CD4-positive, alpha-beta T cell (primary cell): ENCODE measurements around the gene TMEM62. TPM values are rescaled to one million over a fixed set of nuclear protein-coding genes. Genes with fewer than 3 reads are reported as not detected.

Source experiments
- ATAC-seq: fragments of 200-7000 bp; cut with Tn5 transposase; one replicate; pipeline ENCODE4 v1.10.0; 2022; ENCODE audit warnings: mild to moderate bottlenecking; ENCODE audit not compliant: poor library complexity
- CTCF ChIA-PET: fragments of 350-600 bp; sonication (Branson Sonifier 250); formaldehyde crosslinking; loops from one replicate; lab custom pipeline; 2021; ENCODE audit warnings: antibody characterized with exemption, inconsistent platforms; lab: Charles Lee
- POLR2A ChIA-PET: fragments of 350-600 bp; sonication (Branson Sonifier 250); formaldehyde crosslinking; loops from one replicate; lab custom pipeline; 2021; ENCODE audit warnings: antibody characterized with exemption, inconsistent platforms; lab: Charles Lee
- DNase-seq, 14 experiments: peaks; one replicate each; pipeline ENCODE4 v3.0.0-alpha.2; 2013 to 2020; ENCODE audit warnings: mixed read lengths in 2 of 14
- H3K27ac ChIP-seq, 2 donors: one replicate each; pipeline versions ENCODE4 v1.5.1 to v1.7.0; 2013; ENCODE audit warnings: low read length in 2 of 2, low read depth in 1 of 2, mild to moderate bottlenecking in 1 of 2
- H3K27me3 ChIP-seq, 2 experiments: 1 replicate in 1 of 2; 2 replicates in 1 of 2; pipeline versions ENCODE4 v1.6.1 to v1.7.0; 2013; ENCODE audit warnings: low read length in 2 of 2, control low read depth in 1 of 2, mild to moderate bottlenecking in 1 of 2, moderate library complexity in 1 of 2; ENCODE audit not compliant: insufficient read depth in 2 of 2, control insufficient read depth in 1 of 2
- H3K36me3 ChIP-seq: one replicate; pipeline ENCODE4 v1.6.1; 2013; ENCODE audit warnings: low read length, control low read depth; ENCODE audit not compliant: insufficient read depth
- H3K4me1 ChIP-seq: one replicate; pipeline ENCODE4 v1.6.1; 2013; ENCODE audit warnings: low read length, control low read depth; ENCODE audit not compliant: insufficient read depth
- H3K4me3 ChIP-seq: one replicate; pipeline ENCODE4 v1.5.1; 2013; ENCODE audit warnings: mild to moderate bottlenecking, low read length, moderate library complexity
- H3K9me3 ChIP-seq, 2 experiments: 1 replicate in 1 of 2; 2 replicates in 1 of 2; pipeline versions ENCODE4 v1.6.1 to v1.7.0; 2013; ENCODE audit warnings: low read length in 2 of 2, mild to moderate bottlenecking in 2 of 2, control low read depth in 1 of 2, moderate library complexity in 1 of 2; ENCODE audit not compliant: control insufficient read depth in 1 of 2, insufficient read depth in 1 of 2
- H3K27ac Mint-ChIP-seq: one replicate; pipeline ENCODE4 v1.8.0; 2020; ENCODE audit warnings: mixed read lengths
- H3K27me3 Mint-ChIP-seq: one replicate; pipeline ENCODE4 v1.8.0; 2021; ENCODE audit warnings: mixed read lengths
- H3K36me3 Mint-ChIP-seq: one replicate; pipeline ENCODE4 v1.8.0; 2021; ENCODE audit warnings: low read depth, mixed read lengths
- H3K4me1 Mint-ChIP-seq: one replicate; pipeline ENCODE4 v1.8.0; 2021; ENCODE audit warnings: low read depth, mixed read lengths
- H3K4me3 Mint-ChIP-seq: one replicate; pipeline ENCODE4 v1.8.0; 2020; ENCODE audit warnings: mild to moderate bottlenecking, mixed read lengths
- H3K9me3 Mint-ChIP-seq: one replicate; pipeline ENCODE4 v1.8.0; 2020; ENCODE audit warnings: mixed read lengths
- CTCF ChIP-seq: fragments of 200-600 bp; IDR thresholded peaks from one replicate; pipeline ENCODE4 v1.8.0; 2022; ENCODE audit warnings: antibody characterized with exemption, mild to moderate bottlenecking
- intact Hi-C, 2 experiments: fragments of 100-400 bp; cut with DNase I in 1 of 2; cut with micrococcal nuclease in 1 of 2; formaldehyde crosslinking; loops; one replicate each; pipeline versions ENCODE4 v1.15.1 to v1.9.0; 2023 to 2025; cut with DNase I, micrococcal nuclease
- polyA plus RNA-seq, 2 donors: library from polyadenylated mRNA; unstranded; fragments of 120-200 nt; gene quantifications; one replicate each; pipeline ENCODE4 v1.2.1, GENCODE V29; 2013
- total RNA-seq, 174 experiments: library from RNA in 2 of 174; stranded (reverse) in 2 of 174; gene quantifications; one replicate each; pipeline ENCODE4 v1.2.3 and lab custom pipeline; 2021 to 2026

The TMEM62 gene
- 10 to 100 TPM; 17.5 to 22.5 TPM for total RNA-seq
- polyA plus RNA-seq (2013, experiment 1 of 2) = 12.2 TPM
- polyA plus RNA-seq (2013, experiment 2 of 2) = 15.3 TPM
- 5.2 to 33.0 (median 14.8) reads per million in 172 experiments for total RNA-seq (lab: John Stamatoyannopoulos, UW)

GRCh38 chr15:43133430-43134156 is at the start of gene TMEM62:
Gene TMEM62, plus strand, starts transcription at chr15:43133586. Its CDS starts 217 bp downstream, at chr15:43133803.
- intact Hi-C loops = loop anchor here (1.0 to 2.0 kb wide), 3 partner anchors 27 to 52 kb away; partner anchors contain the start of genes UBR1 (in 2 of the 2) and CCNDBP1 (in 1 of the 2)
- Mint-ChIP-seq H3K27me3 (no peaks in the 10 kb centered on the region), H3K4me1 (peaks cover 17% of the 10 kb centered on the region), H3K4me3 (peak within 1 kb of the TSS; percentile 90), H3K9me3 (peaks cover 3% of the 10 kb centered on the region), H3K36me3 (peaks cover 41% of the 10 kb centered on the region), H3K27ac (peak within 1 kb of the TSS; percentile 69)
- POLR2A ChIA-PET = interaction anchor here (1.0 to 1.6 kb wide), 4 partner anchors 18 to 52 kb away, joined by 4 to 13 read pairs (median 8); partner anchors contain the start of genes CCNDBP1 and UBR1
- peaks cover 15% of the 10 kb centered on the region for H3K4me1 ChIP-seq
- CTCF ChIA-PET = interaction anchor here (0.6 kb wide), 2 partner anchors 40 to 564 kb away, joined by 3 to 6 read pairs; no protein-coding TSS in a partner anchor
- no peak for TF ChIP-seq CTCF
- ATAC-seq = peak; percentile 79
- H3K9me3 ChIP-seq = no peaks in the 10 kb centered on the region
- H3K4me3 ChIP-seq = peak within 1 kb of the TSS; percentile 65
- DNase-seq = peak; percentile 26 to 79 (median 44)
- peak within 1 kb of the TSS; percentile 22 to 41 for H3K27ac ChIP-seq
- H3K27me3 ChIP-seq = no peaks in the 10 kb centered on the region
- H3K36me3 ChIP-seq = peaks cover 24% of the 10 kb centered on the region

GRCh38 chr15:43085921-43086320 is 47.5 kb upstream of the TMEM62 start:
- Mint-ChIP-seq H3K9me3 (no peaks in the 10 kb centered on the region), H3K36me3 (peaks cover 73% of the 10 kb centered on the region), H3K4me1 (peaks cover 26% of the 10 kb centered on the region), H3K27me3 (no peaks in the 10 kb centered on the region), H3K4me3 (no peak overlapping the region), H3K27ac (no peak overlapping the region)
- Histone ChIP-seq H3K27ac (no peak overlapping the region), H3K4me3 (no peak overlapping the region), H3K27me3 (no peaks in the 10 kb centered on the region), H3K4me1 (peaks cover 2% of the 10 kb centered on the region), H3K36me3 (peaks cover 40% of the 10 kb centered on the region), H3K9me3 (no peaks in the 10 kb centered on the region)
- intact Hi-C loops = no loop called here
- no peak for TF ChIP-seq CTCF
- POLR2A ChIA-PET = interaction anchor here (1.2 kb wide), 1 partner anchor 592 kb away, joined by 3 read pairs; no protein-coding TSS in a partner anchor
- CTCF ChIA-PET = interaction anchor here (1.8 kb wide), 1 partner anchor 15 kb away, joined by 6 read pairs; no protein-coding TSS in a partner anchor
- ATAC-seq (no peak), DNase-seq (no peak)

GRCh38 chr15:43086551-43086950 is 46.8 kb upstream of the TMEM62 start:
- ChIA-PET CTCF (interaction anchor here (1.8 kb wide), 1 partner anchor 16 kb away, joined by 6 read pairs; no protein-coding TSS in a partner anchor), POLR2A (interaction anchor here (1.2 kb wide), 1 partner anchor 593 kb away, joined by 3 read pairs; no protein-coding TSS in a partner anchor)
- H3K36me3 ChIP-seq = peaks cover 35% of the 10 kb centered on the region
- peaks cover 26% of the 10 kb centered on the region for H3K4me1 Mint-ChIP-seq
- H3K4me3 Mint-ChIP-seq = no peak overlapping the region
- no peak for ATAC-seq
- H3K27ac ChIP-seq = no peak overlapping the region
- TF ChIP-seq CTCF = no peak
- no peak overlapping the region for H3K4me3 ChIP-seq
- no peaks in the 10 kb centered on the region for H3K9me3 Mint-ChIP-seq
- DNase-seq = no peak
- intact Hi-C loops = no loop called here
- H3K27ac Mint-ChIP-seq = no peak overlapping the region
- H3K27me3 ChIP-seq = no peaks in the 10 kb centered on the region
- peaks cover 67% of the 10 kb centered on the region for H3K36me3 Mint-ChIP-seq
- H3K4me1 ChIP-seq = peaks cover 2% of the 10 kb centered on the region
- H3K9me3 ChIP-seq = no peaks in the 10 kb centered on the region
- no peaks in the 10 kb centered on the region for H3K27me3 Mint-ChIP-seq
